Measurements from ENCODE around the gene CFAP97D2.

DNA sequence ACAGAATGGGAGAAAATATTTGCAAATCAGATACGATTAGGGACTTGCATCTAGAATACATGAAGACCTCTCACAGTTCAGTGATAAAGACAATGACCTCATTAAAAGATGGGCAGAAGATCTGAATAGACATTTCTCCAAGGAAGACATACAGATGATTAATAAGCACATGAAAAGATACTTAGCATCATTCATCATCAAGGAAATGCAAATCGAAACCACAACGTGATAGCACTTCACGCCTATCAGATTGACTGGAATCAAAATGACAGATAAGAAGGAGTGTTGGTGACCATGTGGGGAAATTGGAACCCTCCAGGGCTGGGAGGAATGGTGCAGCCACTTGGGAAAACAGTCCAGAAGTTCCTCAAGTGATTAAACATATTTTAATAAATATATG is 25.8 kb downstream of the CFAP97D2 start:
- no peak for TF ChIP-seq RAD21 (IDR thresholded peaks at IDR 0.05; ENCODE audit: low read length)
- no peak for TF ChIP-seq REST (IDR thresholded peaks at IDR 0.05; ENCODE audit: low read depth, low read length)
- no peak for TF ChIP-seq POLR2AphosphoS5 (IDR thresholded peaks at IDR 0.05; ENCODE audit: low read depth, low read length)
- TF ChIP-seq, protein P1, sequence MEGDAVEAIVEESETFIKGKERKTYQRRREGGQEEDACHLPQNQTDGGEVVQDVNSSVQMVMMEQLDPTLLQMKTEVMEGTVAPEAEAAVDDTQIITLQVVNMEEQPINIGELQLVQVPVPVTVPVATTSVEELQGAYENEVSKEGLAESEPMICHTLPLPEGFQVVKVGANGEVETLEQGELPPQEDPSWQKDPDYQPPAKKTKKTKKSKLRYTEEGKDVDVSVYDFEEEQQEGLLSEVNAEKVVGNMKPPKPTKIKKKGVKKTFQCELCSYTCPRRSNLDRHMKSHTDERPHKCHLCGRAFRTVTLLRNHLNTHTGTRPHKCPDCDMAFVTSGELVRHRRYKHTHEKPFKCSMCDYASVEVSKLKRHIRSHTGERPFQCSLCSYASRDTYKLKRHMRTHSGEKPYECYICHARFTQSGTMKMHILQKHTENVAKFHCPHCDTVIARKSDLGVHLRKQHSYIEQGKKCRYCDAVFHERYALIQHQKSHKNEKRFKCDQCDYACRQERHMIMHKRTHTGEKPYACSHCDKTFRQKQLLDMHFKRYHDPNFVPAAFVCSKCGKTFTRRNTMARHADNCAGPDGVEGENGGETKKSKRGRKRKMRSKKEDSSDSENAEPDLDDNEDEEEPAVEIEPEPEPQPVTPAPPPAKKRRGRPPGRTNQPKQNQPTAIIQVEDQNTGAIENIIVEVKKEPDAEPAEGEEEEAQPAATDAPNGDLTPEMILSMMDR (IDR thresholded peaks at IDR 0.05) = no peak
- TF ChIP-seq EP300 (IDR thresholded peaks at IDR 0.05; ENCODE audit: borderline replicate concordance in 1 of 2, low read depth in 1 of 2, low read length in 1 of 2) = no peak
- TF ChIP-seq TAF1 (IDR thresholded peaks at IDR 0.05; ENCODE audit: borderline replicate concordance, low read depth, low read length) = no peak
- TF ChIP-seq RCOR1 (IDR thresholded peaks at IDR 0.05; ENCODE audit: low read length) = no peak
